IPS-NIHi7 (cell line): ENCODE data around the gene HOXD4.

Experiments used
- DNase-seq: peaks from one replicate; pipeline ENCODE4 v3.0.0; 2012; ENCODE audit warnings: mixed read lengths; ENCODE audit errors: extremely low spot score

HOXD4 gene

DNA sequence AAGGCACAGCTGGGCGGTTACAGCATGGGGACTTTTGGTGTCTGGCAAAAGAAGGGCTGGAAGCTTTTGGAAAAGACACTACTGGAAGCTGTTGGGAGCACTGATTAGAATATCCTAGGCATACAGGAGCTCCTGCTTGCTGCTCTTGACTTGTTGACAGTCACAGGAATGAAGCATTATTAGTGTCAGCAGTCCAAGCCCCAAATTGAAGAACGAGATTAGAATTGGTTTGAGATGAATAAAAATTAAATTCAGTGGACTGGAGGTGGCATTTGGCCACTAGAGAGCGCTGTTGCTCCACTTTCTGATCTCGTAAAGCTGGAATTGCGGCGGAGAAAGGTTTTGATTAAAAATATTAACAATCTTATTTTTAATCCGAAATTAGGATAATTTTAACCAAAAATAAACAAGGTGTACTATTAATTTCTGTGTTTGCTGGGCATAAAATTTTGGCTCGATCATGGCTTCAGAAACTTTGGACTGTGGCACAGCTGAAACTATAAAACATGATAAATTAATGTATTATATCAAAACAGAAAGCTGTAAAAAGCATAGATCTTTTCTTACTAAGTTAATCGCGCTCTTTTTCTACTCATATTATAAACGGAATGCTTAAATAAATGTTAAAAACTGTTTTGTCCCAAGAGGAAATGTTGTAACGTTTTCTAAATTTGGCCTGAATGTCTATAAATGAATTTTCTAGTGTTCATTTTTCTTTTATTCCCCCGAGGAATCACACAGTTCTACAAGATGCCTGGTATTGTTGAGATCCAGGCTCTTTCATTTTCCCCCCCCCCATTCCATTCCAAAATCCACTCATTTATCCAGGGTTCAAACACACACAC lies 24.2 kb upstream of the HOXD4 start:
- no peak for DNase-seq

DNA sequence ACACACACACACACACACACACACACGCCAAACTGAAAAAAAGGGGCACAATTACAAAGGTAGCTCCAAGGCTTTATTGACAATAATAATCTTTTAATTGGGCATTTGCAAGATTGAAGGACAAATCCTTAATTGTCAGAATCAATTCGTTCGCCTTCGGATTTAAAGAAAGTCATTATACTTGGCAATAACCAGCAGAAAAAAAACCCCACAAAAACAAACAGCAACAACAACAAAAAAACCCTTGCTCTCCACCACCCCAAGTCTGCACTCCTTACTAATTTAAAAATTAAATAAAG lies 23.6 kb upstream of the HOXD4 start:
- no peak for DNase-seq

DNA sequence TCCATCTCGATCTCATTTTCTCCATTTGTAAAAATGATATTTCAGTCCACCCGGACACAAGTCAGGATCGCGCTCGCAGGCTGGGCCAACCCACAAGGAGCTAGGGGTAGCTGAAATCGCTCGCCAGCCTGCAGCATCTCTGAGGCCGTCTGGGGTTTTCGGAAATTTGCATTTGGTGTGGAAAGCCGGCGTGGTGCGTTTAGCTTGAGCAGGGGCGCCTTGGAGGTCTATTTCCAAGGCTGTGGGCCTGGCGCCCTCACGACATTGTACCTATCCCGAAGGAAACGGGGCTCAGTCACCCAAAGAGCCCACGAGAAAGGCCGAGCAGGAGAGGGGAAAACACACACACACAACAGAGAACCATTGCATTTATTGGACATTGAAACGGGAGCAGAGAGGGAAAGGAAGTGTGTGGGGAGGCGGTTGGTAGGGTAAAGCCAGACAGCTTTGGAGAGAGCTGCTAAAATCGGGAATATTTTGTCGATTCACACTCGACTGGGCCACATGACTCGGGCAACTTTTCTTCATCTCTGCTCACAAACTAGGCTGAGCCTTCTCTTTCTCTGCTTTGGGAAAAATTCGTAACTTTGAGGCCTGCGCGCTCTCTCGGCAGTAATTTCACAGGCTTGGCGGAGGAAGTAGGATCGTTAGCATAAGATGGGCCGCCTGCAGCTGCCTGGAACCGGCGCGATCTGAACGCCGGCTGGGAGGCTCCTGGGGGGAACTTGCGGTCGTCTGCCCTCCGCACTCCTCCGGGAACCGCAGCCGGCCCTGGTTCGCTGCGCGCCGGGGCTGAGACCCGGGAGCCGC lies 23.0 kb upstream of the HOXD4 start:
- DNase-seq = no peak

DNA sequence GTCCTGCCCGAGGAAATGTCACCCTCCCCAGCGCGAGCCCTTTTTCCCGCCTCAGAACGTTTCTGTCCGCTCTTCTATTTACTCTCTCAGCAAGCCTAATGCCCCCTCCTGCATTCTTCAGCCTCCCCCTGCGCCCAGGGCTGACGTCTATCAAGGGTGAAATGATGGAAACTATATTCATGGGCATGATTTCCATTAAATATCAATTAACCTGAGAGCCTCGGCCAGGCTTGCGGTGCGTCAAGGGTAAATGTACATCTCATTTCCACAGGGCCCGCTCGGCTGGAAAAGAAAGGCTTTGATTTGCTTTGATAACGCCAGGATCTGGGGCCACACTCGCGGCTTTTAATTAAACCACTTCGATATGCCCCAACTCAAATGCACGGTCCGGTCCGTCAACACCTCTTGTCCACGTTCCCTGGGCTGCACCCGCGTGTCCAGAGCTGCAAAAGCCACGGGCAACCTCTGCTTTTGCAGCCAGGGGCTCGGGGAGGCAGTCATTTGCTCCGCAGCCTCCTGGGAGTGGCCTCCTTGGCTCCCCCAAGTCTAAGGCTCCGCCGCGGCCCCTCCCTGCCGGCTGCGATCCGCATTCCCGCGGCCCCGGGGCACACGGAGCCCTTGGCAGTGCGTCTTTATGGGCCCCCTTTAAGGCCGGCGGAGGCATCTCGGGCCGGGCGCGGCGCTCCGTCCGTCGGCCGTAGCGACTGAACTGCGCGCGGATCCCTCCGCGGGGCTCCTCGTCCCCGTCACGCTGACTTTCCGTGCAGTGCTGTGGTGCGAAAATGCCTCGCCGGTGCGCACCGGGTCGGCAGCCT lies 22.2 kb upstream of the HOXD4 start, which contains the start of gene HOXD8:
Gene HOXD8, plus strand, starts transcription at position 724 of the 815 bp plus-strand sequence. CDS start 662 bp downstream, outside the sequence.
- no peak for DNase-seq

DNA sequence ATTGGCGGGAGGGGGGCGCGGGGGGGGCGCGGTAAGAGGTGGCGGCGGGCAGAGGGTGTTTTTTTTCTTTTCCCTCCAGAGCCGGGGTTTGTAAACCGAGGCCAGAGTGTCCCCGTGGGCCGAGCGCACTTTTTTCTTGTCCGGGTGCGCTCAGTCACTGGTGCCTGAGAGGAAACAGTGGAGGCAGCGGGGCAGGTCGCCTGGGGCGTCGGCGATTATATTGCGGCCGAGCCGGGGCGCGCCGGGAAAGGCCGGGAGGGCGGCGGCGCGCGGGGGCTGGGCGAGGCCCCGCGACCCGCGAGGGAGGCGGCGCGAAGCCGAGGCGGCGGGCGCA lies 21.6 kb upstream of the HOXD4 start:
- no peak for DNase-seq

DNA sequence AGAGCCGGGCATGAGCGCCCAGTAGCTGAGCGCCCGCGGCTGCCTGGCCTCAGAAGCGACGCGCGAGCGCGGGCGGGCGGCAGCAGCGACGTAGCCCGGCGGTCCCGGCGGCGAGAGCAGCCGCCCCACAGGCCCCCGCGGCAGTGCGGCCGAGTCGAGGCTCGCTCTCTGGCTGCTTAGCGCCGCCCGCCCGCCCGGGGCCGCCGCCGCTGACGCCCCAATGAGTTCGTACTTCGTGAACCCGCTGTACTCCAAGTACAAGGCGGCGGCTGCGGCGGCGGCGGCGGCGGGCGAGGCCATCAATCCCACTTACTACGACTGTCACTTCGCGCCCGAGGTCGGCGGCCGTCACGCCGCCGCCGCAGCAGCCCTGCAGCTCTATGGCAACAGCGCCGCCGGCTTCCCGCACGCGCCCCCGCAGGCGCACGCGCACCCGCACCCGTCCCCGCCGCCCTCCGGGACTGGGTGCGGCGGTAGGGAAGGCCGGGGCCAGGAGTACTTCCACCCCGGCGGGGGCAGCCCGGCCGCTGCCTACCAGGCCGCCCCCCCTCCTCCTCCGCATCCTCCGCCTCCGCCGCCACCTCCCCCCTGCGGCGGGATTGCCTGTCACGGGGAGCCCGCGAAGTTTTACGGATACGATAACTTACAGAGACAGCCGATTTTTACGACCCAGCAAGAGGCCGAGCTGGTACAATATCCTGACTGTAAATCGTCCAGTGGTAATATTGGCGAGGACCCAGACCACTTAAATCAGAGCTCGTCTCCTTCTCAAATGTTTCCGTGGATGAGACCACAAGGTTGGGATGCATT lies 21.0 kb upstream of the HOXD4 start:
- no peak for DNase-seq

DNA sequence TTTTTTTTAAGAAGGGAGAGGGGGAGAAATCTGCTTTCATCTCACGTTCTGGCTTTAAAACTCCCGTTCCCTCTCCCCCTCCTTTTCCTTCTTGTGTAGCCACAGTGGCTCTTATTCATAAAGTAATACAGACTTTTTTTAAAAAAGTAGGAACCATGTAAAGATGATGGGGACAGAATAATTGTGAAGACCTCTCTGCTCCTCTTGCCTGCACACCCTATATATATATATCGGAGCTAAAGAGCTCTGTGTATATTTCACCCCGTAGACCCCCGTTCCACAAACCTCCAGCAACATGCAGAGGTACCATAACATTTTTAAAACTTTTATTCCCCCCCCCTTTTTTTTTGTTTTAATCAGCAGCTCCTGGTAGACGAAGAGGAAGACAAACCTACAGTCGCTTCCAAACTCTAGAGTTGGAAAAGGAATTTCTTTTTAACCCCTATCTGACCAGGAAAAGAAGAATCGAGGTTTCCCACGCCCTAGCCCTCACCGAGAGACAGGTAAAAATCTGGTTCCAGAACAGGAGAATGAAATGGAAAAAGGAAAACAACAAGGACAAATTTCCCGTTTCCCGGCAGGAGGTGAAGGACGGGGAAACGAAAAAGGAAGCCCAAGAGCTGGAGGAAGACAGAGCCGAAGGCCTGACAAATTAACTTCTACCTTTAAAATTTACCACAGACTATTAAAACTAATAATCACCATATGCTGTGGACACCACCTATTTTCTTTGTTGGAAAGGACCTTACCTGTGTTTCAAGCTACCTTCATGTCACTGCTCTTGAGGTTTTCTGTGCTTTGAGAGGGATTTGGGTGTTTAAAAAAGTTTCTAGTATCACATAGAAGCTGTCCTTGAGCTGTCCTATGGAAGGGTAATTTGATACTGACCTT lies 20.1 kb upstream of the HOXD4 start:
- DNase-seq = no peak

DNA sequence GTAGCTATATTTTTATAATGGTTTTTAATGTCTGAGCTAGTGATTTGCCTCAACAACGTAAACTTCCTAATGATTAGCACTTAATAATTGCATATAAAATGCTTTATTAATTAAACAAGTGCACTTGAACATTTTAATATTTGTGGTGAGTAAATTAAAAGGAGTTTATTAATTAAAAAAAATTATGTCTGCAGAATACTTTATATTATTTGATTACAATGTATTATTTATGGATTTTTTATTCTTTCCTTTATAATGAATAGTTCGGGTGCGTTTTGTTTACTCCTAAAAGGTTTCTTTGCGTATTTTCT lies 19.5 kb upstream of the HOXD4 start:
- DNase-seq = no peak

DNA sequence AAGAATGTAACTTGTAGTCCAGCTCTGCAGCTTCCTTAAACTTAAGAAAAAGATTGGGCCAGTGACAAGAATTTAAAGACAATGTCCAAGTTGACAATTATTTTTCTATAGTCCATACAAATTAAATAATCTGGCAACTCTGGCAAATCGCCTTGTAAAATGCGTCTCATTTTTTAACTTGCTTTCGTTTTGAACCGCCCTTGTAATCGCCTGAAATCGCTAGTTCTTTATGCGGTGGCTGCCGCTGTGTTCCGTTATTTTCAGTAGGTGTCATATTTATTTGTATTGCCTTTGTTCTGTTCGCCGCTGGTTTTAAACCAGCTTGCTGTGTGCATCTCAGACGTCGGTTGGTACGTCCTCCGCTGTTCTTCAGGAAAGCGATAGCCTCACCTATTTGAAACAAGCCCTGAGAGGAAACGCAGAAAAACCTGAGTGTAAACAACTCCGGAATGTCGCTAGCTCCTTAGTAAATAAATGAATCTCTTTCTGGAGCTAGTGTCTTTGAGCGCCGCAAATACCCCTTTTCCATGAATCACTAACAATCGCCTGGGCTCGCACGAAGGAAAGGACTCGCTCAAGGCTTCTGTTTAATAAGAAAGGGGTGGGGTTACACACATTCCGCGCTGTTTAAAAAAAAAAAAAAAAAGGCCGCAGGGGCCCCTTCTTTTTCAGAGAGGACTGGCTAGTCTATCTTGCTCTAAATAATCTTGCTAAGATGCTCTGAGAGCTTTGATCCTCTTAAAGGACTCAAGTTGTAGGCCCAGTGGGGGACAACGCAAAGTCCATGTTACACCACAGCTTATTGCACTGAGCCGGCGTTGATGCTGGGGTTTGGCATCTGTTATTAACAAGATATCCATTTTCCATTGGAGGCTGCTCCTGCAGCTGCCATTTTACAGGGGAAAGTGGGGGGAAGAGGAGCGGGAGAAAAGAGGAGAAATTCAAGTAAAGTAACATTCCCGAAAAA lies 18.9 kb upstream of the HOXD4 start:
- DNase-seq = no peak

DNA sequence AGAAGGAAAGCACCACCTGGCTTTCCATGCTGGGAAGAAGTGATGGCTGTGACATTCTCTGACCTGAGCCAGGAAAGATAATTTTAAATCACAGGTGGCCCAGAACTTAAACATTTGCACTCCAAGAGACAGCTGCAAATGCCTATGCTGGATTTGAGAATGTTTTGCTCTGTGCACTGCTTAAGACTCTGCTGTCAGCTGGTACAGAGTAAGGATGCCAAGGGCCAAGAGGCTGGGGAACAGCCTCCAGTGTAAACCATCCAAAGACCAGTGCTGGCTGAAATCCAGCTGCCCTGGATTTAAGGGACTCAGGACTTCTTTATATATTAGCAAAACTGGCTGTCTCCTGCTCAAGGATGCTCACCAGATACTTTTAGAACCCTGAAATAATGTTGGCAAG lies 18.0 kb upstream of the HOXD4 start:
- no peak for DNase-seq

DNA sequence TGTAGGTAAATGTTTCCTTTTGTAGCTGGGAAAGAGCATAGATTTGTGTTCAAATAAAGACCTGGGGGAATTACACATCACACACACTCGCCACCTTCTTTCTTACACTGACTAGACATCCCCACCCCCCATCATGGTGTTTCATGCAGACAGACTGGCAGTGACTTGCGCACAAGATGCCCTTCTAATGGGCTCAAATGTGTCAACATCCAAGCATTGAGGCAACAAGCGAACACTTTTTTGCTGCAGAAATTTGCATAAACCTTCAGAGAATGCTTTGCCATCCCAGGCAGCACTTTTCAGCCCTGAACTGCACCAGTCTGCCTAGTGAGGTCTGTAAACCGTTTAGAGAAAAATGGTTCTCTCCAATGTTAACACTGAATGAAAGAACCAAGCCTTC lies 17.3 kb upstream of the HOXD4 start:
- no peak for DNase-seq

DNA sequence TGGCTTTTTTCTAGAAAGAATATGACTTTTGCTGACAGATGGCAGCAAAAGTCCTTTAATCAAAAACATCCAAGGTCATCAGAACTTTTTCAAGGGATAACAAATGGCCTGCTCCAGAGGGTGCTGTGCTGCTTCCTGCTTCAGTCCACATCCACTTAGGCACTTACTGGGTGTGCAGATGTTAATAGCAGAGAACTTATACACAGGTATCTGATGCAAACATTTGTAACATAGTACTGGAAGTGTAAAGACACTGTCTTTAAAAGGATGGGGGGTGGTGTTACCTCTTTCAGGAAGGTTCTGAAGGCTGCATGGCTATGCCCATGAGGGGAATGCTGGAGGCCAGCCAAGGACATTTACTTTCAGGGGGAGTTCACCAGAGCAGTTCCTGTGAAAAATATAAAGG lies 16.3 kb upstream of the HOXD4 start:
- no peak for DNase-seq

DNA sequence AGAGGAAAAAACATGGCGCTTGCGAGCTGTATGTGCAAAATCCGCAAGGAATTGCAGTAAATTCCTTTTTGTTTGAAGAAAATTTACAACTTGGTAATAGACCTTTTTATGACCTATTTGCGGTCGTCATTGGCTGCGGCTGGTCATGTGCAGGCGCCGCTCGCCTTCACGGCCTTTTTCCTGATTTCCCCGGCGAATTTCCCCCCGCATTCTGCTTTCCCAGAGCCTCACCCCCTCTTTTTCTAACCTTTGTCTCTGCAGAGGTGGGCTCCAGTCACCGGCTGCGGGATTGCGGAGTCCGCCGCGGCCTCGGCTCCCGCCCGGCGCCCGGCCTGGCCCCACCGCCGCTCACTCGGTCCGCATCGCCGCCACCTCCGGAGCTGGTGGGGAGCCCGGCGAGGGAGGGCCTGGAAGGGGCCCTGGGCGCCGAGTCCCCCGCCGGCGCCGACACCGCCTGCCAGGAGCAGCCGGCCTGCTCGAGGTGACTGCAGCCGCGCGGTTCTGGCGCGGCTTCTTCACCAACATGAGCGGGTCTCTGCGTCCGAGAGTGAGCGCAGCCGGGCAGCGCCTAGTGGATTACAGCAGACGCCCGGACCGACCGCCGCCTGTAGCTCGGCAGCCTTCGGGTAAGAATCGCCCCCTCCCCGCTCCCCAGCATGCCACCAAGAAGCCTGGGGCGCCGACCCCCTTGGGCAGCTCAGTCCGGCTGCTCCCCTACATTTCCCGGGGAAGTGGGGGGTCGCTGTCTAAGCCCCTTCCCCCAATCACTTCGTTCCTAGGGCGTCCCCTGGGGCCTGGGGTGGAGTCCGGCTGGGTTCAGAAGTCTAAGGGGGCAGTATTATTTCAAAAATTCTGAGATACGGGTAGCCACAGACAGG lies 14.7 kb upstream of the HOXD4 start:
- DNase-seq = no peak

DNA sequence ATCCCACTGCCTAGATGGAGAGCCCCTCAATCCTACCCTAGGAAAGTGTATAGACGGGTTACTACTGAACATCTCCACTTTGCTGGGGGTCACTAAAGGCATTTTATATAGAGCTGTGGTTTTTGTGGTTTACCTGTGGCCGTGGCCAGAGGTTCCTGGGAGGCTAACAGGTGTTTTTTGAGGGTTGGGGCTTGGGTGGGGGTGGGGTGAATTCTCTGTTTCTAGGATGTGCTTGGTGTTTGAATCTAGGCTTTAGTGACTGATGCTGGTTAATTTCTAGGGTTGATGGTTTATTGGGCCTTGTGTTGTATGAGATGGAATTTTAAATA lies 14.1 kb upstream of the HOXD4 start:
- no peak for DNase-seq

DNA sequence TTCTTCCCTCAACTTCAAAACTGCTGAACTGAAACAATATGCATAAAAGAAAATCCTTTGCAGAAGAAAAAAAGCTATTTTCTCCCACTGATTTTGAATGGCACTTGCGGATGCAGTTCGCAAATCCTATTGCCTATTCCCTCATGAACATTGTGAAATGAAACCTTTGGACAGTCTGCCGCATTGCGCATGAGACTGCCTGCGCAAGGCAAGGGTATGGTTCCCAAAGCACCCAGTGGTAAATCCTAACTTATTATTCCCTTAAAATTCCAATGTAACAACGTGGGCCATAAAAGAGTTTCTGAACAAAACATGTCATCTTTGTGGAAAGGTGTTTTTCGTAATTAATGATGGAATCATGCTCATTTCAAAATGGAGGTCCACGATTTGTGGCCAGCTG lies 13.4 kb upstream of the HOXD4 start:
- no peak for DNase-seq

DNA sequence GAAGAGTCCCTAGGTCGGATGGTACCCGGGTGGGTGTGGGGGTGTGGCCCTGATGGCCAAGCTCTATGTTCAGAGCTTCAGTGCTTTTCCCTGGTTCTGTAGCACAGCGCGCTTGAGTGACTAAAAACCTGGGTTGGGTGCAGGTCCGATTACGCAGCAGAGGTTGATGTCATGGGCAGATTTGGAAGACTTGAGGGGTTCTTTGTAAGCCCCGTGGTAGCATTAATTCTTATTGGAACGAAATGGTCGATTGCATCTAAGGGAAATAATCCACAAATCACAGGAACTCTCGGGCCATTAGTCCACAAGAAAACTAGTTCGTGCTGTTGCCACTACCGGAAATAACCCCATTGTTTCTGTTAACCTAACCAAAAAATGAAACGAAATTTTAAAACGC lies 12.8 kb upstream of the HOXD4 start:
- DNase-seq = no peak

DNA sequence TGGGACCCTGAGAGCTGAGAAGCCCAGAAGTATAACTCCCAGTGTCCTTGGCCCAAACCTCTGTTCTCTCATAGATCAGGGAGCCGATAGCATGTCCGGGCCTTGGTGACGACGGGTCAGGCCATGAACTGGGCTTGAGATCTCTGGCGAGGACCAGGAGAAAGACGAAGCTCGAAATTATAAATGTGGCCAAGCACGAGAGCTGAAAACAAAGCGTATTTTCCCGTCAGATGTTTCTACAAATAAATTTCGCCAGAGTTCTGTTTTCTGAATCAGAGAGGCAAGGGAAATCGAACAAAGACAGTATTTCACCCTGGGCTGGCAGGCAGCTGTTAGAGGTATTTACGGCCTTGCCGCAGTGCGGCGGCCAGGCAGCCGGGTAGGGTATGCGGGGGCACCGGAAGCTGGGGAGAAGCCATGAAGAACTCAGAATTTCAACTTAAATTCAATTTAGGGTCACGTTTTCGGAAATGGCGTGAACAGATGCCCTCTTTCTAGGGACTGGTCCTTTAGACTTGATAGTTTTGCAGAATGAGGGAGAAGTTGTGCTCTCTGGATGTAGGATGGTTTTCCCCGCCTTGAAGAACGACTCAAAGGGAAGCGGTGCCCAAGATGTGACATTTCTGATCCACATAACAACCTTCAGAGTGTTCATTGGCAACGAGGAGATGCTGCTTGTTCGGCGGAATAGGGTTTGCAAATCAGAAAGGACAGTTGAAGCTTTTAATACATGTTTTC lies 12.3 kb upstream of the HOXD4 start:
- no peak for DNase-seq
